ENCODE data around the gene ANKRD55. TPM values are rescaled to one million over a fixed set of nuclear protein-coding genes. Genes with fewer than 3 reads are reported as not detected.

ANKRD55 gene
- total RNA-seq, 1 experiment from 2014 or later, result not detected

DNA sequence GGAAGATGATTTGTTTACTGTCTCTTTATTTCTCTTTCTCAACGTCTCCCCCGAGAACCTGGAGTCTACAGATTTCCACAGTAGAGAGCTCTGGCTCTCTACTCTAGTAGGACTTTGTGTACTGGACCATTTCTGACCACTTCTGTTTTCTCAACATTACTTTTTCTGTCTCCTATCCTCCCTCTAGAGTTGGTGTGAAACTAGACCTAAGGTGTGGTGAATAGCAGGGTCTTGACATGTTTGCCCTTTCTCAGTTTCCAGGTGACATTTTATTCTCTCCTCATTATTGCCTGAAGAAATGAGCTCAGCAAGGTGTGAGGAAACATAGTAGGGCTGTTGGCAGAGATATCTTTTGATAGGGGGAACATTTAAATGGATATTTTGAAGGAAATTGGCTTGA lies 176.3 kb downstream of the ANKRD55 start:
- POLR2A ChIA-PET, result interaction anchor here (0.5 kb wide), 1 partner anchor 30 kb away, joined by 3 read pairs; no protein-coding TSS in a partner anchor
- CTCF ChIA-PET, result interaction anchor here (0.7 kb wide), 2 partner anchors 84 to 120 kb away, joined by 3 to 5 read pairs; no protein-coding TSS in a partner anchor
- Mint-ChIP-seq H3K4me1 (ENCODE audit: insufficient read depth, unreplicated experiment) (peaks cover 16% of the 10 kb centered on the region), H3K36me3 (ENCODE audit: insufficient read depth, unreplicated experiment) (no peaks in the 10 kb centered on the region), H3K27ac (ENCODE audit: low read depth, unreplicated experiment) (no peak overlapping the region), H3K9me3 (ENCODE audit: unreplicated experiment) (no peaks in the 10 kb centered on the region), H3K4me3 (ENCODE audit: unreplicated experiment) (no peak overlapping the region), H3K27me3 (ENCODE audit: insufficient read depth, unreplicated experiment) (peaks cover 43% of the 10 kb centered on the region)
- intact Hi-C loops (cut with micrococcal nuclease), result loop anchor here (10.0 kb wide), 1 partner anchor 62 kb away; the partner anchor contains the start of gene IL6ST
- no peak for TF ChIP-seq CTCF (IDR thresholded peaks at IDR 0.05; ENCODE audit: unreplicated experiment)
- no TSS peak for BruUV-seq (replicated peaks)
- DNase-seq (ENCODE audit: unreplicated experiment), result no peak

DNA sequence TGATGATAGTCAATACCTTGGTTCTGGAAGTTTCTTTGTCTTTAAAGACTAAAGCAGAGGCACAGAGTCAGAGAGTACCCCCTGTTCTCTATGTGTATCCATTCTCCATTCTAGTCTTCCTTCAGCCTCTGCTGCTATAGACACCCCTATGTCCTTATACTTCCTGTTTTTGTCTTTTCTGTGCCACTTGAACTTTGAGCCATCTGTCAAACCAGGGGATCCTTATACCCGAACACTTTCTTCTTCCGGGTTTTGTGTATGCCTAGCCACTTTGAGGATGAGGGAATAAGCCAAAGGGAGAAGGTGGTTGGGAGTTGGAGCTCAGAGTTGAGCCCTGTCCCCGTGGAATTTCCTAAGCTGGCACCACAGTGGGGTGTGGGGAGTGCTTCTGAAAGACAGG lies 177.3 kb downstream of the ANKRD55 start:
- intact Hi-C loops (cut with micrococcal nuclease), result loop anchor here (10.0 kb wide), 1 partner anchor 61 kb away; the partner anchor contains the start of gene IL6ST
- no peak overlapping the region for H3K4me3 Mint-ChIP-seq (ENCODE audit: unreplicated experiment)

DNA sequence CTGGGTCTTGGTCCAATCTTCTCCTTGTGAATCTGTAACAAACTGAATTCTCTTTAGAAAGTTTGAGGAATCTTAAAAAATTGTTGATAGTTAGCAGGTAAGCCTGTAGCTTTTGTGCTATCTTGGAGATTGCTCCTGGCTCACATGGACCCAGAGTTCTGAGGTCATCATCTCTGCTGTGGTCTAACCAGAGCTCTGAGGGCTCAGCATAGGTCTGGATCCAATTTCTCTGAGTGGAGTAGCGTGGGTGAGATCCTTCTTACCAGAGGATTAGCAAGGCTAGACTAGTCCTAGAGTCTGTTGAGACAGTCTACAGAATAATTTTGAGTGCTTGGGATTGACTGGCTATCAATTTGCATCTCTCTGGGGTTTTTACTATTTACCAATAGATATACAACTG lies 177.8 kb downstream of the ANKRD55 start:
- Mint-ChIP-seq H3K36me3 (ENCODE audit: insufficient read depth, unreplicated experiment) (no peaks in the 10 kb centered on the region), H3K4me1 (ENCODE audit: insufficient read depth, unreplicated experiment) (peaks cover 20% of the 10 kb centered on the region), H3K27ac (ENCODE audit: low read depth, unreplicated experiment) (no peak overlapping the region), H3K9me3 (ENCODE audit: unreplicated experiment) (no peaks in the 10 kb centered on the region), H3K4me3 (ENCODE audit: unreplicated experiment) (no peak overlapping the region), H3K27me3 (ENCODE audit: insufficient read depth, unreplicated experiment) (peaks cover 27% of the 10 kb centered on the region)
- no TSS peak for BruUV-seq (replicated peaks)
- TF ChIP-seq CTCF (IDR thresholded peaks at IDR 0.05; ENCODE audit: unreplicated experiment), result no peak
- DNase-seq (ENCODE audit: unreplicated experiment), result no peak
- ChIA-PET POLR2A (interaction anchor here (1.5 kb wide), 1 partner anchor 24 kb away, joined by 3 read pairs; no protein-coding TSS in a partner anchor), CTCF (no interaction called here)
- intact Hi-C loops (cut with micrococcal nuclease), result loop anchor here (10.0 kb wide), 1 partner anchor 60 kb away; the partner anchor contains the start of gene IL6ST

More for the DNA sequence above, 177.3 kb downstream of the ANKRD55 start:
- ChIA-PET CTCF (no interaction called here), POLR2A (interaction anchor here (1.5 kb wide), 1 partner anchor 23 kb away, joined by 3 read pairs; no protein-coding TSS in a partner anchor)
- H3K27me3 Mint-ChIP-seq (ENCODE audit: insufficient read depth, unreplicated experiment), result peaks cover 33% of the 10 kb centered on the region
- no peaks in the 10 kb centered on the region for H3K9me3 Mint-ChIP-seq (ENCODE audit: unreplicated experiment)
- no peak overlapping the region for H3K27ac Mint-ChIP-seq (ENCODE audit: low read depth, unreplicated experiment)
- DNase-seq (ENCODE audit: unreplicated experiment), result no peak
- H3K36me3 Mint-ChIP-seq (ENCODE audit: insufficient read depth, unreplicated experiment), result no peaks in the 10 kb centered on the region
- no peak for TF ChIP-seq CTCF (IDR thresholded peaks at IDR 0.05; ENCODE audit: unreplicated experiment)
- BruUV-seq (replicated peaks), result no TSS peak
- H3K4me1 Mint-ChIP-seq (ENCODE audit: insufficient read depth, unreplicated experiment), result peaks cover 16% of the 10 kb centered on the region

DNA sequence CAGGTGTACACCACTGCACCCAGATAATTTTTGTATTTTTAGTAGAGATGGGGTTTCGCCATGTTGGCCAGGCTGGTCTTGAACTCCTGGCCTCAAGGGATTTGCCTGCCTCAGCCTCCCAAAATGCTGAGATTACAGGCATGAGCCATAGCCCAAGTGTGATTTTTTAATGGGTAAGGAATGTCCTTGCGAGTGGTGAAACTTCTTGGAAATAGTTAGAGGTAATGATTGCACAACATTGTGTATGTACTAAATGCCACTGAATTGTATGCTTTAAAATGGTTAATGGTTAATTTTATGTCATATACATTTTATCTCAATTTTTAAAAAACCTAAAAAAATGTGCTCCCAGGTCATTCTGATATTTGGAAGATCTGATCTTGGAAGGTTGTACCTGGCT lies 178.5 kb downstream of the ANKRD55 start:
- TF ChIP-seq CTCF (IDR thresholded peaks at IDR 0.05; ENCODE audit: unreplicated experiment), result no peak
- H3K27me3 Mint-ChIP-seq (ENCODE audit: insufficient read depth, unreplicated experiment), result peaks cover 23% of the 10 kb centered on the region
- no TSS peak for BruUV-seq (replicated peaks)
- H3K36me3 Mint-ChIP-seq (ENCODE audit: insufficient read depth, unreplicated experiment), result no peaks in the 10 kb centered on the region
- peak; percentile 62 for DNase-seq (ENCODE audit: unreplicated experiment)
- H3K4me3 Mint-ChIP-seq (ENCODE audit: unreplicated experiment), result no peak overlapping the region
- CTCF ChIA-PET, result no interaction called here
- H3K9me3 Mint-ChIP-seq (ENCODE audit: unreplicated experiment), result no peaks in the 10 kb centered on the region
- POLR2A ChIA-PET, result interaction anchor here (1.5 kb wide), 1 partner anchor 24 kb away, joined by 3 read pairs; no protein-coding TSS in a partner anchor
- intact Hi-C loops (cut with micrococcal nuclease), result loop anchor here (10.0 kb wide), 1 partner anchor 60 kb away; the partner anchor contains the start of gene IL6ST
- H3K4me1 Mint-ChIP-seq (ENCODE audit: insufficient read depth, unreplicated experiment), result peaks cover 20% of the 10 kb centered on the region
- H3K27ac Mint-ChIP-seq (ENCODE audit: low read depth, unreplicated experiment), result no peak overlapping the region
